Stimulated activated CD4-positive, alpha-beta T cell treated with anti-CD3 and anti-CD28 coated beads, Interleukin-12 subunit alpha, Interleukin-12 subunit beta, amount 100 ng/mL, for 24 hours (primary cell): Measurements from ENCODE around the gene SERTM2.
"Not testable (repeated sequence)": the region's sequence is repeated elsewhere in the genome, so short reads cannot be mapped to it uniquely, and the experiment has no call there.

Source experiments
- DNase-seq, 2 experiments: peaks; one replicate each; pipeline ENCODE4 v3.0.0-alpha.2; 2020; ENCODE audit warnings: low read depth in 2 of 2

SERTM2 gene

GRCh38 chrX:111511477-111511876, at the start of gene SERTM2:
Gene SERTM2, plus strand, starts transcription at chrX:111511645. Its CDS starts 7,213 bp downstream, at chrX:111518858.
- DNase-seq, result no peak

GRCh38 chrX:111465669-111466068, 45.8 kb upstream of the SERTM2 start:
- no peak for DNase-seq

- DNase-seq, result no peak
These were observed 43.5 kb upstream of the SERTM2 start for GRCh38 chrX:111467896-111468295.

- no peak for DNase-seq
These were observed 40.6 kb upstream of the SERTM2 start for GRCh38 chrX:111470681-111471403.

- DNase-seq, result no peak
These were observed 29.5 kb upstream of the SERTM2 start for GRCh38 chrX:111481896-111482295.

- no peak for DNase-seq
These were observed 28.3 kb upstream of the SERTM2 start for GRCh38 chrX:111483135-111483534.

- DNase-seq, result no peak
These were observed 27.6 kb upstream of the SERTM2 start for GRCh38 chrX:111483881-111484280.

GRCh38 chrX:111490688-111491087, 20.8 kb upstream of the SERTM2 start:
- no peak for DNase-seq

- DNase-seq, result no peak
These were observed 19.4 kb upstream of the SERTM2 start for GRCh38 chrX:111492085-111492484.

GRCh38 chrX:111498538-111499103, 12.8 kb upstream of the SERTM2 start:
- DNase-seq, result no peak

GRCh38 chrX:111503485-111503993, 7.9 kb upstream of the SERTM2 start:
- DNase-seq, result no peak

- no peak for DNase-seq
These were observed 6.5 kb upstream of the SERTM2 start for GRCh38 chrX:111504941-111505340.

- no peak for DNase-seq
These were observed 5.7 kb upstream of the SERTM2 start for GRCh38 chrX:111505783-111506182.

- DNase-seq, result no peak
These were observed 4.6 kb upstream of the SERTM2 start for GRCh38 chrX:111506826-111507225.

GRCh38 chrX:111507933-111508332, 3.5 kb upstream of the SERTM2 start:
- DNase-seq, result no peak

GRCh38 chrX:111515298-111515697, 3.9 kb downstream of the SERTM2 start:
- no peak for DNase-seq

- no peak for DNase-seq
These were observed 7.2 kb downstream of the SERTM2 start for GRCh38 chrX:111518667-111519066.

- DNase-seq, result no peak
These were observed 7.8 kb downstream of the SERTM2 start for GRCh38 chrX:111519215-111519614.

GRCh38 chrX:111520506-111520905, 9.1 kb downstream of the SERTM2 start:
- DNase-seq, result no peak

GRCh38 chrX:111521169-111521568, 9.7 kb downstream of the SERTM2 start:
- DNase-seq, result no peak

- no peak for DNase-seq
These were observed 31.8 kb downstream of the SERTM2 start for GRCh38 chrX:111543212-111543741.

GRCh38 chrX:111549235-111549634, 37.8 kb downstream of the SERTM2 start:
- not testable (repeated sequence) for DNase-seq

GRCh38 chrX:111555406-111555958, 44.0 kb downstream of the SERTM2 start:
- no peak for DNase-seq
